Stimulated activated naive CD8-positive, alpha-beta T cell treated with anti-CD3 and anti-CD28 coated beads, Interleukin-15, Interleukin-2, amounts not matched to agents 100 ng/mL and 50 ng/mL, for 24 hours (primary cell): ENCODE measurements around the gene ACO2.
"Not testable (repeated sequence)": the region's sequence is repeated elsewhere in the genome, so short reads cannot be mapped to it uniquely, and the experiment has no call there.

Source experiments
- H3K27ac Mint-ChIP-seq: one replicate; pipeline ENCODE4 v1.8.0; 2021; ENCODE audit warnings: mild to moderate bottlenecking, mixed read lengths
- H3K27me3 Mint-ChIP-seq: one replicate; pipeline ENCODE4 v1.8.0; 2021; ENCODE audit warnings: mixed read lengths
- H3K36me3 Mint-ChIP-seq: one replicate; pipeline ENCODE4 v1.8.0; 2021; ENCODE audit warnings: low read depth, mixed read lengths
- H3K4me1 Mint-ChIP-seq: one replicate; pipeline ENCODE4 v1.8.0; 2021; ENCODE audit warnings: low read depth, mixed read lengths
- H3K4me3 Mint-ChIP-seq: one replicate; pipeline ENCODE4 v1.8.0; 2021; ENCODE audit warnings: mild to moderate bottlenecking, mixed read lengths
- H3K9me3 Mint-ChIP-seq: one replicate; pipeline ENCODE4 v1.8.0; 2021; ENCODE audit warnings: mixed read lengths

The ACO2 gene

GRCh38 chr22:41468381-41469217, at the start of gene ACO2, which contains the start of gene PHF5A:
ACO2 (plus strand) TSS chr22:41469117; CDS start chr22:41469147, 30 bp downstream.
PHF5A (minus strand) TSS chr22:41468692; CDS start chr22:41468653, 39 bp downstream.
- Mint-ChIP-seq H3K36me3 (peaks cover 51% of the 10 kb centered on the region), H3K27ac (peak within 1 kb of the TSS; percentile 96), H3K27me3 (no peaks in the 10 kb centered on the region), H3K4me1 (peaks cover 69% of the 10 kb centered on the region), H3K4me3 (peak within 1 kb of the TSS; percentile 81), H3K9me3 (no peaks in the 10 kb centered on the region)

- H3K9me3 Mint-ChIP-seq, result no peaks in the 10 kb centered on the region
- peak overlapping the region; percentile 49 for H3K27ac Mint-ChIP-seq
- peaks cover 14% of the 10 kb centered on the region for H3K36me3 Mint-ChIP-seq
- H3K4me3 Mint-ChIP-seq, result peak overlapping the region; percentile 16
- peaks cover 9% of the 10 kb centered on the region for H3K4me1 Mint-ChIP-seq
- no peaks in the 10 kb centered on the region for H3K27me3 Mint-ChIP-seq
These were observed 43.1 kb upstream of the ACO2 start for GRCh38 chr22:41425660-41426365.

- Mint-ChIP-seq H3K4me3 (no peak overlapping the region), H3K36me3 (peaks cover 30% of the 10 kb centered on the region), H3K27me3 (no peaks in the 10 kb centered on the region), H3K9me3 (no peaks in the 10 kb centered on the region), H3K4me1 (peaks cover 9% of the 10 kb centered on the region), H3K27ac (no peak overlapping the region)
These were observed 39.5 kb upstream of the ACO2 start for GRCh38 chr22:41429232-41429950.

- H3K4me3 Mint-ChIP-seq, result no peak overlapping the region
- peaks cover 34% of the 10 kb centered on the region for H3K36me3 Mint-ChIP-seq
- H3K27ac Mint-ChIP-seq, result no peak overlapping the region
- H3K4me1 Mint-ChIP-seq, result peaks cover 9% of the 10 kb centered on the region
- no peaks in the 10 kb centered on the region for H3K9me3 Mint-ChIP-seq
- no peaks in the 10 kb centered on the region for H3K27me3 Mint-ChIP-seq
These were observed 39.0 kb upstream of the ACO2 start for GRCh38 chr22:41429951-41430332.

- Mint-ChIP-seq H3K27ac (no peak overlapping the region), H3K9me3 (no peaks in the 10 kb centered on the region), H3K27me3 (no peaks in the 10 kb centered on the region), H3K4me3 (no peak overlapping the region), H3K4me1 (no peaks in the 10 kb centered on the region), H3K36me3 (peaks cover 39% of the 10 kb centered on the region)
These were observed 37.3 kb upstream of the ACO2 start for GRCh38 chr22:41431656-41432055.

GRCh38 chr22:41433480-41433879, 35.4 kb upstream of the ACO2 start:
- H3K27me3 Mint-ChIP-seq, H3K9me3 Mint-ChIP-seq, H3K4me1 Mint-ChIP-seq, H3K4me3 Mint-ChIP-seq: not testable (repeated sequence)
- H3K27ac Mint-ChIP-seq, result peak overlapping the region; percentile 52
- H3K36me3 Mint-ChIP-seq, result peaks cover 43% of the 10 kb centered on the region

GRCh38 chr22:41434361-41435003, 34.4 kb upstream of the ACO2 start:
- peaks cover 49% of the 10 kb centered on the region for H3K36me3 Mint-ChIP-seq
- H3K4me1 Mint-ChIP-seq, H3K4me3 Mint-ChIP-seq, H3K27ac Mint-ChIP-seq, H3K27me3 Mint-ChIP-seq, H3K9me3 Mint-ChIP-seq: not testable (repeated sequence)

GRCh38 chr22:41435560-41435959, 33.4 kb upstream of the ACO2 start:
- Mint-ChIP-seq H3K4me1 (peaks cover 8% of the 10 kb centered on the region), H3K27me3 (no peaks in the 10 kb centered on the region), H3K36me3 (peaks cover 49% of the 10 kb centered on the region), H3K9me3 (no peaks in the 10 kb centered on the region), H3K27ac (no peak overlapping the region), H3K4me3 (no peak overlapping the region)

GRCh38 chr22:41436322-41437113, 32.4 kb upstream of the ACO2 start:
- Mint-ChIP-seq H3K9me3 (no peaks in the 10 kb centered on the region), H3K4me3 (no peak overlapping the region), H3K4me1 (peaks cover 14% of the 10 kb centered on the region), H3K27me3 (no peaks in the 10 kb centered on the region), H3K36me3 (peaks cover 42% of the 10 kb centered on the region), H3K27ac (no peak overlapping the region)

GRCh38 chr22:41437198-41437597, 31.7 kb upstream of the ACO2 start:
- Mint-ChIP-seq H3K36me3 (peaks cover 37% of the 10 kb centered on the region), H3K4me1 (peaks cover 16% of the 10 kb centered on the region), H3K27ac (no peak overlapping the region), H3K4me3 (no peak overlapping the region), H3K9me3 (no peaks in the 10 kb centered on the region), H3K27me3 (no peaks in the 10 kb centered on the region)

GRCh38 chr22:41440511-41440910, 28.4 kb upstream of the ACO2 start:
- peaks cover 46% of the 10 kb centered on the region for H3K36me3 Mint-ChIP-seq
- H3K4me3 Mint-ChIP-seq, H3K27ac Mint-ChIP-seq, H3K27me3 Mint-ChIP-seq, H3K9me3 Mint-ChIP-seq: not testable (repeated sequence)
- H3K4me1 Mint-ChIP-seq, result peaks cover 28% of the 10 kb centered on the region

GRCh38 chr22:41442240-41442792, 26.6 kb upstream of the ACO2 start:
- Mint-ChIP-seq H3K27me3 (no peaks in the 10 kb centered on the region), H3K4me1 (peaks cover 28% of the 10 kb centered on the region), H3K9me3 (no peaks in the 10 kb centered on the region), H3K27ac (no peak overlapping the region), H3K36me3 (peaks cover 35% of the 10 kb centered on the region), H3K4me3 (no peak overlapping the region)

GRCh38 chr22:41444360-41445128, 24.4 kb upstream of the ACO2 start:
- peaks cover 34% of the 10 kb centered on the region for H3K4me1 Mint-ChIP-seq
- peaks cover 26% of the 10 kb centered on the region for H3K36me3 Mint-ChIP-seq
- H3K4me3 Mint-ChIP-seq, result peak overlapping the region; percentile 92

More at GRCh38 chr22:41444360-41445128, 24.4 kb upstream of the ACO2 start:
- H3K9me3 Mint-ChIP-seq, result no peaks in the 10 kb centered on the region
- H3K27ac Mint-ChIP-seq, result peak overlapping the region; percentile 99
- H3K27me3 Mint-ChIP-seq, result no peaks in the 10 kb centered on the region
